ENCODE data around the gene NOL3. TPM values are rescaled to one million over a fixed set of nuclear protein-coding genes. Genes with fewer than 3 reads are reported as not detected.

The NOL3 gene
- total and polyA plus RNA-seq, 9 of the 15 experiments (the other 6 are each of a cell fraction or from before 2014, with no cell fraction given) = 0.45 to 14.0 (median 5.4) TPM

- TF ChIP-seq CLOCK (CRISPR knock-in tag; IDR thresholded peaks at IDR 0.05; ENCODE audit: borderline replicate concordance) (no peak), NFE2L1 (tag; IDR thresholded peaks at IDR 0.05; ENCODE audit: borderline replicate concordance, low read depth) (no peak), TRIM25 (IDR thresholded peaks at IDR 0.05; ENCODE audit: borderline replicate concordance) (0 out of 2 replicates have a peak, but pooled peaks have one; percentile 30), MCM2 (IDR thresholded peaks at IDR 0.05; ENCODE audit: low read depth) (no peak), E2F4 (CRISPR knock-in tag; IDR thresholded peaks at IDR 0.05; ENCODE audit: low read depth) (no peak), ZEB2 (IDR thresholded peaks at IDR 0.05) (no peak), CCNT2 (IDR thresholded peaks at IDR 0.05; ENCODE audit: borderline replicate concordance, extremely low read depth, insufficient read length, low read depth, low read length) (peak; percentile 16), ZNF778 (CRISPR knock-in tag; IDR thresholded peaks at IDR 0.05) (no peak), ZNF232 (CRISPR knock-in tag; IDR thresholded peaks at IDR 0.05) (no peak), ZKSCAN8 (CRISPR knock-in tag; IDR thresholded peaks at IDR 0.05) (no peak), ZNF655 (CRISPR knock-in tag; IDR thresholded peaks at IDR 0.05) (no peak)
- TF ChIP-seq, protein P1, sequence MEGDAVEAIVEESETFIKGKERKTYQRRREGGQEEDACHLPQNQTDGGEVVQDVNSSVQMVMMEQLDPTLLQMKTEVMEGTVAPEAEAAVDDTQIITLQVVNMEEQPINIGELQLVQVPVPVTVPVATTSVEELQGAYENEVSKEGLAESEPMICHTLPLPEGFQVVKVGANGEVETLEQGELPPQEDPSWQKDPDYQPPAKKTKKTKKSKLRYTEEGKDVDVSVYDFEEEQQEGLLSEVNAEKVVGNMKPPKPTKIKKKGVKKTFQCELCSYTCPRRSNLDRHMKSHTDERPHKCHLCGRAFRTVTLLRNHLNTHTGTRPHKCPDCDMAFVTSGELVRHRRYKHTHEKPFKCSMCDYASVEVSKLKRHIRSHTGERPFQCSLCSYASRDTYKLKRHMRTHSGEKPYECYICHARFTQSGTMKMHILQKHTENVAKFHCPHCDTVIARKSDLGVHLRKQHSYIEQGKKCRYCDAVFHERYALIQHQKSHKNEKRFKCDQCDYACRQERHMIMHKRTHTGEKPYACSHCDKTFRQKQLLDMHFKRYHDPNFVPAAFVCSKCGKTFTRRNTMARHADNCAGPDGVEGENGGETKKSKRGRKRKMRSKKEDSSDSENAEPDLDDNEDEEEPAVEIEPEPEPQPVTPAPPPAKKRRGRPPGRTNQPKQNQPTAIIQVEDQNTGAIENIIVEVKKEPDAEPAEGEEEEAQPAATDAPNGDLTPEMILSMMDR (IDR thresholded peaks at IDR 0.05 in 2 of 3, conservative IDR thresholded peaks at IDR 0.05 in 1 of 3; ENCODE audit: insufficient read depth in 2 of 3, low read depth in 1 of 3, low read length in 3 of 3) = peak; percentile 65 to 82 (median 73)
- TF ChIP-seq, protein P2, sequence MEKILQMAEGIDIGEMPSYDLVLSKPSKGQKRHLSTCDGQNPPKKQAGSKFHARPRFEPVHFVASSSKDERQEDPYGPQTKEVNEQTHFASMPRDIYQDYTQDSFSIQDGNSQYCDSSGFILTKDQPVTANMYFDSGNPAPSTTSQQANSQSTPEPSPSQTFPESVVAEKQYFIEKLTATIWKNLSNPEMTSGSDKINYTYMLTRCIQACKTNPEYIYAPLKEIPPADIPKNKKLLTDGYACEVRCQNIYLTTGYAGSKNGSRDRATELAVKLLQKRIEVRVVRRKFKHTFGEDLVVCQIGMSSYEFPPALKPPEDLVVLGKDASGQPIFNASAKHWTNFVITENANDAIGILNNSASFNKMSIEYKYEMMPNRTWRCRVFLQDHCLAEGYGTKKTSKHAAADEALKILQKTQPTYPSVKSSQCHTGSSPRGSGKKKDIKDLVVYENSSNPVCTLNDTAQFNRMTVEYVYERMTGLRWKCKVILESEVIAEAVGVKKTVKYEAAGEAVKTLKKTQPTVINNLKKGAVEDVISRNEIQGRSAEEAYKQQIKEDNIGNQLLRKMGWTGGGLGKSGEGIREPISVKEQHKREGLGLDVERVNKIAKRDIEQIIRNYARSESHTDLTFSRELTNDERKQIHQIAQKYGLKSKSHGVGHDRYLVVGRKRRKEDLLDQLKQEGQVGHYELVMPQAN (IDR thresholded peaks at IDR 0.05; ENCODE audit: borderline replicate concordance) = no peak
- TF ChIP-seq, protein P3, sequence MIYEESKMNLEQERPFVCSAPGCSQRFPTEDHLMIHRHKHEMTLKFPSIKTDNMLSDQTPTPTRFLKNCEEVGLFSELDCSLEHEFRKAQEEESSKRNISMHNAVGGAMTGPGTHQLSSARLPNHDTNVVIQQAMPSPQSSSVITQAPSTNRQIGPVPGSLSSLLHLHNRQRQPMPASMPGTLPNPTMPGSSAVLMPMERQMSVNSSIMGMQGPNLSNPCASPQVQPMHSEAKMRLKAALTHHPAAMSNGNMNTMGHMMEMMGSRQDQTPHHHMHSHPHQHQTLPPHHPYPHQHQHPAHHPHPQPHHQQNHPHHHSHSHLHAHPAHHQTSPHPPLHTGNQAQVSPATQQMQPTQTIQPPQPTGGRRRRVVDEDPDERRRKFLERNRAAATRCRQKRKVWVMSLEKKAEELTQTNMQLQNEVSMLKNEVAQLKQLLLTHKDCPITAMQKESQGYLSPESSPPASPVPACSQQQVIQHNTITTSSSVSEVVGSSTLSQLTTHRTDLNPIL (CRISPR knock-in tag; IDR thresholded peaks at IDR 0.05) = no peak
These were observed 633 bp upstream of the NOL3 start (continued) for GRCh38 chr16:67169642-67170167.
